WI38 (cell line): Measurements from ENCODE around the gene AKAP9.
"Not testable (repeated sequence)": the region's sequence is repeated elsewhere in the genome, so short reads cannot be mapped to it uniquely, and the experiment has no call there.

Experiments used
- H3K4me3 ChIP-seq: 2 replicates; pipeline ENCODE4 v1.5.1; 2011; ENCODE audit warnings: low read depth, mild to moderate bottlenecking, control low read depth, low read length
- TF ChIP-seq, protein P1 (sequence below): IDR thresholded peaks from 2 replicates; pipeline ENCODE4 v1.5.1; 2012; ENCODE audit warnings: low read depth, mild to moderate bottlenecking, control low read depth, low read length

The AKAP9 gene

DNA sequence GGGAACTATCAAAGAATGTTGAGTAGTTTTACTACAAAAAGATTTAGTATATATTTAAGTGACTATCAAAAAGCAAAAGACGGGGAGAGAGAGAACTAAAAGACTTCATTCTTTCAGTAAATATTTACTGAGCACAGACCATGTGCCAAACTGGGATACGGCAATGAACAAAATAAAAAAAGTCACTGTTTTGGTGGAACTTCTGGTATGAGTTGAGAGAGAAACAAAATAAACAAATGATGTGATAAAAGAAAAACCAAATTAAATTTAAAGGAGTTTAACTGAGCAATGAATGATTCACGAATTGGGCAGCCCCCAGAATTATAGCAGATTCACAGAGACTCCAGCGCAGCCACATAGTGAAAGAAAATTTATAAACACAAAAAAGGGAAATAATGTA lies 17.8 kb upstream of the AKAP9 start:
- no peak overlapping the region for H3K4me3 ChIP-seq
- TF ChIP-seq, protein P1, sequence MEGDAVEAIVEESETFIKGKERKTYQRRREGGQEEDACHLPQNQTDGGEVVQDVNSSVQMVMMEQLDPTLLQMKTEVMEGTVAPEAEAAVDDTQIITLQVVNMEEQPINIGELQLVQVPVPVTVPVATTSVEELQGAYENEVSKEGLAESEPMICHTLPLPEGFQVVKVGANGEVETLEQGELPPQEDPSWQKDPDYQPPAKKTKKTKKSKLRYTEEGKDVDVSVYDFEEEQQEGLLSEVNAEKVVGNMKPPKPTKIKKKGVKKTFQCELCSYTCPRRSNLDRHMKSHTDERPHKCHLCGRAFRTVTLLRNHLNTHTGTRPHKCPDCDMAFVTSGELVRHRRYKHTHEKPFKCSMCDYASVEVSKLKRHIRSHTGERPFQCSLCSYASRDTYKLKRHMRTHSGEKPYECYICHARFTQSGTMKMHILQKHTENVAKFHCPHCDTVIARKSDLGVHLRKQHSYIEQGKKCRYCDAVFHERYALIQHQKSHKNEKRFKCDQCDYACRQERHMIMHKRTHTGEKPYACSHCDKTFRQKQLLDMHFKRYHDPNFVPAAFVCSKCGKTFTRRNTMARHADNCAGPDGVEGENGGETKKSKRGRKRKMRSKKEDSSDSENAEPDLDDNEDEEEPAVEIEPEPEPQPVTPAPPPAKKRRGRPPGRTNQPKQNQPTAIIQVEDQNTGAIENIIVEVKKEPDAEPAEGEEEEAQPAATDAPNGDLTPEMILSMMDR = no peak

DNA sequence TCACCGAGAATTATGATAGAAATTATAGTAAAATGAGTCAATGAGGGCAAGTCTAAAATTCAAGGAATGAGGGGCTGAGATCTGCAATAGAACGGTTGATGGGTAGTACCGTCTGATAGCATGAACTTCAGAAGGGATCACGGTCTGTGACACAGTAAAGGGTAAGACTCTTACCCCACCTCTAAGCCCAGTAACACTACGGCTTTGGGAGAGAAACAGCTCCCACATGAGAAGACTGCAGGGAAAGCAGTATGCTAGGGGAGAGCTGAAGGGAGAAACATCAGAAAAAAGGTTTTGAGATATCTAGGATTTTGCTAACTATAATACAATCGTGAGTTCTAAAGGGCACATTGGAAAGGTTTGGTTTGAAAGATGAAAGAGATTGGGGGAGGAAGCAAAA lies 12.8 kb upstream of the AKAP9 start:
- TF ChIP-seq, protein P1 = no peak
- H3K4me3 ChIP-seq = no peak overlapping the region

DNA sequence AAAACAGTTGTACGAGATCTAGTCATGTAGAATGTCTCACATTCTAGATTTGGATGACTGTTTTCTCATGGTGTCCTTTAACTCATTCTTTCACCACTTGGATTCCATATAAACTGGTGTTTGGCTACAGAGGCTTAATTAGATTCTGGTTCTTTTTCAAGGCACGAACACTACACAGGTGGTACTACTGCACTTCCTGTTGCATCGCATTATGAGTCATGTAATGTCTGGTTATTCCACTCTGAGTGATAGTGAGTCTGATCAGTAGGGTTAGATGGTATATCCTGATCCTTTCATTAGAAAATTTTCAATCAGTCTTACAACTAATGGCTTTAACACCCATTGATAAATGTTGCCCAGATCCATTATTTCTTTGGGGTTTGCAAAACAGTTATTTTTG lies 11.2 kb upstream of the AKAP9 start:
- TF ChIP-seq, protein P1 = no peak
- H3K4me3 ChIP-seq = no peak overlapping the region

DNA sequence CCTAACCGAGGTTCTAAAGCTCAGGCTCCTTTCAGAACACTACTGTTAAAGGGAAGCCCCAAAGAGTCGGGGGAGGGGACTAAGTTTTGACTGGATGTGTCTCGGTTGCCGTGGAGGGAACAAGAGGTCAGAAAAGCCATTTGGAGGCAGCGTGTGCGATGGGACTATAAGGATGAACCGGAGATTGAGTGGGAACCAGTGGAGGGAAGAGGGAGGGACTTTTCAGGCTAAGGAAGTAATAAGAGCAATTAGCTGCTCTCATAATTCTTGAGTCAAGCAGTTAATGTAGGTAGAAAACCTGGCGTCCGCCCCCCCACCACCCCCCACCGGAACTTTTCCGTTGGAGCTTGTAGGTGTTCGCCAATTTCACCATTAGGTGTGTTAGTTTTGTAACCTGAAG lies 491 bp upstream of the AKAP9 start:
- TF ChIP-seq, protein P1 = no peak
- H3K4me3 ChIP-seq = peak overlapping the region; percentile 86

DNA sequence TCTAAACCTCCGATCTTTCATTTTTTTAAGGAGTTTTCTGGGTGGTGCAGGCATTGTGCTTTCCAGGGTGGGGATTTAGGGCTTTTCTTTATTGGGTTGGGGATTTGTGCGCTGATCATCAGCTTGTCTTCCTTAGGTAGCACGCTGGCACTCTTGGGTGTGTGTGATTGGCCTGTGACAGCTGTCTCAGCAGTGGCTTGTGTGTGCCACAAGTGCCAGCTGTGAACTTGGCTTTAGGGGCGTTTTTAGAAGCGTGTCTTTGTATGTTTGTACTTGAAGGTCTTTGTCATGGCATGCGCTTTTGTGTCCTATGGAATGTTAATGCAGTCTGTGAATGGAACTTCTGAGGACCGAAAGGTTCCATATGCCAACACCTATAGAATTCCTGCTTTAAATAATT lies 788 bp downstream of the AKAP9 start:
- TF ChIP-seq, protein P1 = no peak
- peak overlapping the region; percentile 86 for H3K4me3 ChIP-seq

DNA sequence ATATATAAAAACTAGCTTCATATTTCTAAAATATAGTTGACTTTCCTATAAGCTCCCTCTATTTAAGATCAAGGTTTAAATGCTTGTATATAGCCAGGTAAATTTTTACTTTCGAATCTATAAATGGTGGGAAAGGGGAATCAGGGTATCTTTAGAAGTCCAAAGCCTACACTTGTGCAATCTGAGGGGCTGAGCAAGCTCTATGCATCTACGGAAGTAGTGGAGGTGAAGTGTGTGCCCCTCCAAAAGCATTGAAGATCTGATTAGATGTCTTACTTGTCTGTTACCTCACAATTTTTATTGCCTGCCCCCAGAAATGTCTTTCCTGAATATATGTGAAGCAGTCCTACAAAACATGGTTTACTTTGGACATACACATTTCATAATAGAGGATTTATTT lies 1.6 kb downstream of the AKAP9 start:
- TF ChIP-seq, protein P1 = no peak
- H3K4me3 ChIP-seq = peak overlapping the region; percentile 86

DNA sequence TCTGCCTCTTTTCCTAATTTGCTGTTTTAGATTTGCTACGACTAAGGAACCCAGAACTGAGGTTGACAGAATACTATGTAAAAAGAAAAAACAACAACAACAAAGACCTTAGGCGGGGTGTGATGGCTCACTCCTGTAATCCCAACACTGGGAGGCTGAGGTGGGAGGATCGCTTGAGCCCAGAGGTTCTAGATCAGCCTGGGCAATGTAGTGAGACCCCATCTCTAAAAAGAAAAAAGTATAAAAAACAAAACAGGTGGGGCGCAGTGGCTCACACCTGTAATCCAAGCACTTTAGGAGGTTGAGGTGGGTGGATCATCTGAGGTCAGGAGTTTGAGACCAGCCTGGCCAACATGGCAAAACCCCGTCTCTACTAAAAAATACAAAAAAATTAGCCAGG lies 4.3 kb downstream of the AKAP9 start:
- not testable (repeated sequence) for H3K4me3 ChIP-seq

DNA sequence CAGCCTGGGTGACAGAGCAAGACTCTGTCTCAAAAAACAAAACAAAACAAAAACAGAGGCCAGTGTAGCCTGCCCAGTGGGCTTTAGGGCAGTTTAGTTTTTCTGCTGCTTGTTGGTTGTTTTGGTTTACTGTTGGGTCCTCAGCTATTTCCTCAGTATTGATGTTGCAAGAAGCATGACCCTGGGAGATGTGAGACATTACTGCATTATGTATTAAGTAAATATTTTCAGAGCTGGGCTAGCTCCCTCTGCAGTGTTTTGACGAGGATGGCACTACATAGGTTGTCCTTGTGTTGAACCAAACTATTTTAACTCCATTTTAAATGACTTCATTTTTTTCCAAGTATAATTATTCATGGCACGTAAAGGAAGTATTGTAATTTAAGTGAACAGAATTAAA lies 4.8 kb downstream of the AKAP9 start:
- no peak overlapping the region for H3K4me3 ChIP-seq

More for the DNA sequence above, 4.8 kb downstream of the AKAP9 start:
- TF ChIP-seq, protein P1 = no peak
